ENCODE results near the gene GALNTL6. TPM values are rescaled to one million over a fixed set of nuclear protein-coding genes. Genes with fewer than 3 reads are reported as not detected.

Gene GALNTL6
- polyA plus RNA-seq, 1 donor from 2014 or later: 14.9 TPM

- H3K9ac ChIP-seq (ENCODE audit: low read length): no peak overlapping the region
- H3K36me3 ChIP-seq (ENCODE audit: insufficient read depth, low read length): no peaks in the 10 kb centered on the region
- H3K9me2 ChIP-seq (ENCODE audit: insufficient read depth, low read length): no peaks in the 10 kb centered on the region
- no peaks in the 10 kb centered on the region for H3K9me3 ChIP-seq (ENCODE audit: low read length)
- no peak overlapping the region for H3K4me3 ChIP-seq (ENCODE audit: low read length)
- H3K79me2 ChIP-seq (replicated peaks; ENCODE audit: insufficient read depth, low read length): no peaks in the 10 kb centered on the region
- H3K27ac ChIP-seq (ENCODE audit: low read length): no peak overlapping the region
- no peaks in the 10 kb centered on the region for H4K20me1 ChIP-seq (ENCODE audit: insufficient read depth)
- no peak overlapping the region for H2AFZ ChIP-seq (ENCODE audit: low read depth, low read length)
- H3K27me3 ChIP-seq (ENCODE audit: insufficient read depth, low read depth, low read length): no peaks in the 10 kb centered on the region
- H3K4me2 ChIP-seq (ENCODE audit: low read length): no peak overlapping the region
- H3F3A ChIP-seq (ENCODE audit: insufficient read depth, low read length, poor library complexity, severe bottlenecking): no peaks in the 10 kb centered on the region
- TF ChIP-seq SMC3 (conservative IDR thresholded peaks at IDR 0.05; ENCODE audit: poor library complexity) (no peak), REST (IDR thresholded peaks at IDR 0.05; ENCODE audit: borderline replicate concordance) (no peak), POLR2AphosphoS5 (IDR thresholded peaks at IDR 0.05) (no peak), TAF1 (IDR thresholded peaks at IDR 0.05; ENCODE audit: low read depth) (no peak), CTCF (IDR thresholded peaks at IDR 0.05; ENCODE audit: poor library complexity, severe bottlenecking) (no peak), MXI1 (conservative IDR thresholded peaks at IDR 0.05; ENCODE audit: poor library complexity, severe bottlenecking) (no peak), EP300 (conservative IDR thresholded peaks at IDR 0.05; ENCODE audit: poor library complexity, severe bottlenecking) (no peak), RAD21 (conservative IDR thresholded peaks at IDR 0.05) (no peak), EZH2 (IDR thresholded peaks at IDR 0.05; ENCODE audit: borderline replicate concordance, insufficient read depth, low read length, poor library complexity, severe bottlenecking) (no peak)
Observed at GRCh38 chr4:172819353-172819752, 1006.1 kb downstream of the GALNTL6 start.

GRCh38 chr4:172822331-172822730, 1009.1 kb downstream of the GALNTL6 start:
- Histone ChIP-seq H3K4me3 (ENCODE audit: low read length) (no peak overlapping the region), H3K79me2 (replicated peaks; ENCODE audit: insufficient read depth, low read length) (no peaks in the 10 kb centered on the region), H3K9me3 (ENCODE audit: low read length) (no peaks in the 10 kb centered on the region), H3K9me2 (ENCODE audit: insufficient read depth, low read length) (no peaks in the 10 kb centered on the region), H4K20me1 (ENCODE audit: insufficient read depth) (no peaks in the 10 kb centered on the region), H3F3A (ENCODE audit: insufficient read depth, low read length, poor library complexity, severe bottlenecking) (no peaks in the 10 kb centered on the region), H3K36me3 (ENCODE audit: insufficient read depth, low read length) (no peaks in the 10 kb centered on the region), H3K9ac (ENCODE audit: low read length) (no peak overlapping the region), H3K27ac (ENCODE audit: low read length) (no peak overlapping the region), H3K27me3 (ENCODE audit: insufficient read depth, low read depth, low read length) (no peaks in the 10 kb centered on the region), H2AFZ (ENCODE audit: low read depth, low read length) (no peak overlapping the region), H3K4me2 (ENCODE audit: low read length) (no peak overlapping the region)
- TF ChIP-seq TAF1 (IDR thresholded peaks at IDR 0.05; ENCODE audit: low read depth): no peak
- TF ChIP-seq EZH2 (IDR thresholded peaks at IDR 0.05; ENCODE audit: borderline replicate concordance, insufficient read depth, low read length, poor library complexity, severe bottlenecking): no peak
- TF ChIP-seq REST (IDR thresholded peaks at IDR 0.05; ENCODE audit: borderline replicate concordance): no peak
- no peak for TF ChIP-seq POLR2AphosphoS5 (IDR thresholded peaks at IDR 0.05)
- no peak for TF ChIP-seq EP300 (conservative IDR thresholded peaks at IDR 0.05; ENCODE audit: poor library complexity, severe bottlenecking)
- TF ChIP-seq SMC3 (conservative IDR thresholded peaks at IDR 0.05; ENCODE audit: poor library complexity): no peak
- no peak for TF ChIP-seq CTCF (IDR thresholded peaks at IDR 0.05; ENCODE audit: poor library complexity, severe bottlenecking)
- no peak for TF ChIP-seq RAD21 (conservative IDR thresholded peaks at IDR 0.05)
- no peak for TF ChIP-seq MXI1 (conservative IDR thresholded peaks at IDR 0.05; ENCODE audit: poor library complexity, severe bottlenecking)
